HCT116 (cell line): ENCODE measurements around the gene SDE2. TPM values are rescaled to one million over a fixed set of nuclear protein-coding genes. Genes with fewer than 3 reads are reported as not detected.

Experiments
- ATAC-seq: fragments of 200-7000 bp; cut with Tn5 transposase; 2 replicates; pipeline ENCODE4 v1.9.1; 2020; ENCODE audit warnings: mild to moderate bottlenecking, moderate library complexity
- BruUV-seq: library from RNA; stranded (reverse); fragments of 400-500 nt; replicated peaks from 2 replicates; lab custom pipeline; 2021; lab: Mats Ljungman, UMichigan
- CTCF ChIA-PET: fragments of 300-600 bp; sonication (Branson Sonifier 250); formaldehyde crosslinking; loops from one replicate; lab custom pipeline; 2021; ENCODE audit warnings: antibody characterized with exemption; lab: Charles Lee
- POLR2A ChIA-PET: fragments of 300-600, 350-600 bp; sonication (Branson Sonifier 250); formaldehyde crosslinking; loops from one replicate; lab custom pipeline; 2021; ENCODE audit warnings: antibody characterized with exemption; lab: Charles Lee
- RAD21 ChIA-PET, 2 experiments: fragments of 300-600 bp; sonication (Branson Sonifier 250); formaldehyde crosslinking; loops; one replicate each; lab custom pipeline; 2023; ENCODE audit warnings: low total read pairs in 2 of 2; ENCODE audit not compliant: uncharacterized antibody in 2 of 2, unreplicated experiment in 2 of 2, low non-redundant PET in 1 of 2; lab: Charles Lee
- DNase-seq: peaks from one replicate; pipeline ENCODE4 v3.0.0-alpha.2; 2010; ENCODE audit warnings: low read depth, low spot score
- H2AFZ ChIP-seq: fragments of 200-600 bp; shearing (Covaris generic), sonication (generic); 2 replicates; pipeline ENCODE4 v1.6.1; 2017; ENCODE audit warnings: low read depth, mixed run types, mixed read lengths, antibody characterized with exemption, low read length; ENCODE audit not compliant: poor library complexity, severe bottlenecking
- H3K27ac ChIP-seq: 2 replicates; pipeline ENCODE4 v1.5.1; 2012; ENCODE audit warnings: low read depth, low read length
- H3K27me3 ChIP-seq: fragments of 200-600 bp; sonication (generic); 2 replicates; pipeline ENCODE4 v1.6.1; 2016; ENCODE audit warnings: mixed run types, low read length, mixed read lengths; ENCODE audit not compliant: insufficient read depth
- H3K36me3 ChIP-seq, 2 experiments: fragments of 200-500 bp in 1 of 2; fragments of 200-600 bp in 1 of 2; sonication (Bioruptor generic) in 1 of 2; sonication (generic) in 1 of 2; 2 replicates each; pipeline versions ENCODE4 v1.5.1 to v1.6.1; 2014 to 2016; ENCODE audit warnings: low read length in 2 of 2, inconsistent platforms in 1 of 2, mixed read lengths in 1 of 2, mixed run types in 1 of 2; ENCODE audit not compliant: insufficient read depth in 2 of 2, control insufficient read depth in 1 of 2
- H3K4me1 ChIP-seq, 2 experiments: fragments of 200-600 bp in 1 of 2; sonication (generic) in 1 of 2; 2 replicates each; pipeline versions ENCODE4 v1.5.1 to v1.6.1; 2012 to 2017; ENCODE audit warnings: low read length in 2 of 2, inconsistent platforms in 1 of 2, mild to moderate bottlenecking in 1 of 2, mixed read lengths in 1 of 2, mixed run types in 1 of 2, moderate library complexity in 1 of 2; ENCODE audit not compliant: insufficient read depth in 2 of 2, control insufficient read depth in 1 of 2
- H3K4me2 ChIP-seq: fragments of 200-600 bp; sonication (generic); 2 replicates; pipeline ENCODE4 v1.6.1; 2017; ENCODE audit warnings: mixed run types, low read length, mixed read lengths
- H3K4me3 ChIP-seq, 2 experiments: fragments of 200-600 bp in 1 of 2; sonication (generic) in 1 of 2; replicated peaks in 1 of 2; 2 replicates each; pipeline ENCODE4 v1.5.1; 2011 to 2016; ENCODE audit warnings: low read length in 2 of 2, control low read depth in 1 of 2, low read depth in 1 of 2, mild to moderate bottlenecking in 1 of 2, mixed read lengths in 1 of 2, mixed run types in 1 of 2
- H3K79me2 ChIP-seq: fragments of 200-600 bp; sonication (generic); 2 replicates; pipeline ENCODE4 v1.6.1; 2017; ENCODE audit warnings: mild to moderate bottlenecking, mixed run types, low read length, moderate library complexity, mixed read lengths; ENCODE audit not compliant: insufficient read depth
- H3K9ac ChIP-seq: fragments of 200-600 bp; sonication (generic); 2 replicates; pipeline ENCODE4 v1.6.1; 2016; ENCODE audit warnings: low read length, mixed read lengths
- H3K9me2 ChIP-seq: fragments of 200-600 bp; sonication (generic), shearing (Covaris generic); 2 replicates; pipeline ENCODE4 v1.6.1; 2017; ENCODE audit warnings: mixed run types, mild to moderate bottlenecking, moderate library complexity; ENCODE audit not compliant: insufficient read depth
- H3K9me3 ChIP-seq, 2 experiments: fragments of 200-500 bp in 1 of 2; fragments of 200-600 bp in 1 of 2; sonication (Bioruptor generic) in 1 of 2; sonication (generic) in 1 of 2; 2 replicates each; pipeline ENCODE4 v1.6.1; 2014 to 2017; ENCODE audit warnings: low read length in 2 of 2, mixed read lengths in 2 of 2, inconsistent platforms in 1 of 2, low read depth in 1 of 2, mild to moderate bottlenecking in 1 of 2, mixed run types in 1 of 2, moderate library complexity in 1 of 2; ENCODE audit not compliant: control insufficient read depth in 1 of 2, insufficient read depth in 1 of 2
- H4K20me1 ChIP-seq: fragments of 200-600 bp; sonication (generic), shearing (Covaris generic); 2 replicates; pipeline ENCODE4 v1.6.1; 2017; ENCODE audit warnings: mixed run types, mild to moderate bottlenecking, moderate library complexity; ENCODE audit not compliant: insufficient read depth
- CBX3 ChIP-seq: IDR thresholded peaks from 2 replicates; pipeline ENCODE4 v1.6.1; 2012; ENCODE audit warnings: low read depth
- CEBPB ChIP-seq: IDR thresholded peaks from 2 replicates; pipeline ENCODE4 v1.6.1; 2012; ENCODE audit warnings: low read depth
- EGR1 ChIP-seq: IDR thresholded peaks from 2 replicates; pipeline ENCODE4 v1.6.1; 2012; ENCODE audit warnings: low read depth
- ELF1 ChIP-seq: IDR thresholded peaks from 2 replicates; pipeline ENCODE4 v1.6.1; 2012; ENCODE audit warnings: low read depth, borderline replicate concordance
- EZH2 ChIP-seq: fragments of 200-600 bp; sonication (generic); IDR thresholded peaks from 2 replicates; pipeline ENCODE4 v1.6.1; 2017; ENCODE audit warnings: antibody characterized with exemption, mixed run types
- EZH2phosphoT487 ChIP-seq: fragments of 200-600 bp; IDR thresholded peaks from 2 replicates; pipeline ENCODE4 v1.6.1; 2018; ENCODE audit warnings: antibody characterized with exemption, borderline replicate concordance
- JUND ChIP-seq: IDR thresholded peaks from 2 replicates; pipeline ENCODE4 v1.6.1; 2012
- POLR2A ChIP-seq: IDR thresholded peaks from 2 replicates; pipeline ENCODE4 v1.7.0; 2011; ENCODE audit warnings: borderline replicate concordance; ENCODE audit not compliant: insufficient read depth, insufficient read length; ENCODE audit errors: extremely low read depth
- RAD21 ChIP-seq: IDR thresholded peaks from 2 replicates; pipeline ENCODE4 v1.6.1; 2012; ENCODE audit warnings: low read depth, mild to moderate bottlenecking
- SIN3A ChIP-seq: IDR thresholded peaks from 2 replicates; pipeline ENCODE4 v1.6.1; 2012; ENCODE audit warnings: low read depth
- SRF ChIP-seq: IDR thresholded peaks from 2 replicates; pipeline ENCODE4 v1.6.1; 2012; ENCODE audit warnings: low read depth
- ZFX ChIP-seq: fragments of 450-650 bp; IDR thresholded peaks from 2 replicates; pipeline ENCODE4 v1.6.1; 2017
- ZNF274 ChIP-seq: fragments of 200-500 bp; sonication (Bioruptor generic); IDR thresholded peaks from 2 replicates; pipeline ENCODE4 v1.6.1; 2014; ENCODE audit warnings: mild to moderate bottlenecking, low read depth, low read length, inconsistent platforms
- intact Hi-C: fragments of 100-400 bp; cut with micrococcal nuclease; formaldehyde crosslinking; loops from 2 replicates; pipeline ENCODE4 v1.10.0; 2022
- total RNA-seq: library from RNA; stranded (reverse); gene quantifications from one replicate; pipeline ENCODE4 v1.2.1, GENCODE V29; 2021; ENCODE audit not compliant: unreplicated experiment
- TF ChIP-seq, protein P1 (sequence below): IDR thresholded peaks from 2 replicates; pipeline ENCODE4 v1.6.1; 2012
- TF ChIP-seq, protein P2 (sequence below): IDR thresholded peaks from 2 replicates; pipeline ENCODE4 v1.6.1; 2011; ENCODE audit warnings: mild to moderate bottlenecking, low read length, moderate library complexity; ENCODE audit not compliant: insufficient replicate concordance; ENCODE audit errors: extremely low read depth

The SDE2 gene
- total RNA-seq, 1 experiment from 2014 or later: 22.5 TPM

DNA sequence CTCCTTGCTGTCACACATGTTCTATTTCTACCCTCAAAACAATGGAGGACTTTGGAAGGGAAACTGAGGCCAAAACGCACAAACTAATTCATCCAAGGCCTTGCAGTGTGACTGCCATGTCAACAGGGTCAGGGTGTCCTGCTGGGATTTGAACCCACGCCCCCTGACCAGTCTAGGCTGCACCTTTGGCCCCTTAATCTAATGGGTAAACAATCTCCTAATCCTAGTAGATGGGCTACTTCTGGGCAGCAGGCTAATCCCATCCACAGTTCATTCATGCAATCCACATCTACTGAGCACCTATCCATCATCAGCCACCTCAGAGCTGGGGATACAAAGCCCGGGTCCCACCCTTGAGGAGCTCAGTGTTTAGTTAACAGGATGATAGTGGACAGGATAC lies 41.1 kb downstream of the SDE2 start:
- ATAC-seq (no peak), DNase-seq (no peak)
- Histone ChIP-seq H2AFZ (no peak overlapping the region), H3K9me3 (no peaks in the 10 kb centered on the region), H3K9me2 (no peaks in the 10 kb centered on the region), H3K27me3 (no peaks in the 10 kb centered on the region), H3K9ac (no peak overlapping the region), H3K4me3 (no peak overlapping the region), H3K79me2 (no peaks in the 10 kb centered on the region), H3K27ac (no peak overlapping the region), H3K4me1 (peaks cover 0 to 5% of the 10 kb centered on the region in 2 experiments; a peak in 1 of 4 replicates), H3K4me2 (no peak overlapping the region), H3K36me3 (no peaks in the 10 kb centered on the region), H4K20me1 (no peaks in the 10 kb centered on the region)
- CTCF ChIA-PET: no interaction called here
- POLR2A ChIA-PET: no interaction called here
- no TSS peak for BruUV-seq
- intact Hi-C loops: no loop called here
- TF ChIP-seq, protein P1, sequence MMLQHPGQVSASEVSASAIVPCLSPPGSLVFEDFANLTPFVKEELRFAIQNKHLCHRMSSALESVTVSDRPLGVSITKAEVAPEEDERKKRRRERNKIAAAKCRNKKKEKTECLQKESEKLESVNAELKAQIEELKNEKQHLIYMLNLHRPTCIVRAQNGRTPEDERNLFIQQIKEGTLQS: no peak
- TF ChIP-seq ZNF274: no peak
- TF ChIP-seq ZFX: no peak
- TF ChIP-seq, protein P2, sequence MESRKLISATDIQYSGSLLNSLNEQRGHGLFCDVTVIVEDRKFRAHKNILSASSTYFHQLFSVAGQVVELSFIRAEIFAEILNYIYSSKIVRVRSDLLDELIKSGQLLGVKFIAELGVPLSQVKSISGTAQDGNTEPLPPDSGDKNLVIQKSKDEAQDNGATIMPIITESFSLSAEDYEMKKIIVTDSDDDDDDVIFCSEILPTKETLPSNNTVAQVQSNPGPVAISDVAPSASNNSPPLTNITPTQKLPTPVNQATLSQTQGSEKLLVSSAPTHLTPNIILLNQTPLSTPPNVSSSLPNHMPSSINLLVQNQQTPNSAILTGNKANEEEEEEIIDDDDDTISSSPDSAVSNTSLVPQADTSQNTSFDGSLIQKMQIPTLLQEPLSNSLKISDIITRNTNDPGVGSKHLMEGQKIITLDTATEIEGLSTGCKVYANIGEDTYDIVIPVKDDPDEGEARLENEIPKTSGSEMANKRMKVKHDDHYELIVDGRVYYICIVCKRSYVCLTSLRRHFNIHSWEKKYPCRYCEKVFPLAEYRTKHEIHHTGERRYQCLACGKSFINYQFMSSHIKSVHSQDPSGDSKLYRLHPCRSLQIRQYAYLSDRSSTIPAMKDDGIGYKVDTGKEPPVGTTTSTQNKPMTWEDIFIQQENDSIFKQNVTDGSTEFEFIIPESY: no peak
- TF ChIP-seq CBX3: no peak
- TF ChIP-seq SRF: no peak
- TF ChIP-seq SIN3A: no peak
- TF ChIP-seq ELF1: no peak
- TF ChIP-seq CEBPB: no peak
- TF ChIP-seq JUND: no peak
- TF ChIP-seq EZH2phosphoT487: no peak
- TF ChIP-seq POLR2A: no peak
- no peak for TF ChIP-seq RAD21
- TF ChIP-seq EGR1: no peak
- no peak for TF ChIP-seq EZH2
- RAD21 ChIA-PET: no interaction called here
